GM12873 (cell line): ENCODE measurements around the gene PRR29.

Experiments used
- TF ChIP-seq, protein P1 (sequence below): IDR thresholded peaks from 2 replicates; pipeline ENCODE4 v1.5.1; 2012; ENCODE audit warnings: low read depth, mild to moderate bottlenecking, moderate library complexity, low read length, control low read depth; ENCODE audit not compliant: insufficient read depth; ENCODE audit errors: missing control alignments

PRR29 gene

DNA sequence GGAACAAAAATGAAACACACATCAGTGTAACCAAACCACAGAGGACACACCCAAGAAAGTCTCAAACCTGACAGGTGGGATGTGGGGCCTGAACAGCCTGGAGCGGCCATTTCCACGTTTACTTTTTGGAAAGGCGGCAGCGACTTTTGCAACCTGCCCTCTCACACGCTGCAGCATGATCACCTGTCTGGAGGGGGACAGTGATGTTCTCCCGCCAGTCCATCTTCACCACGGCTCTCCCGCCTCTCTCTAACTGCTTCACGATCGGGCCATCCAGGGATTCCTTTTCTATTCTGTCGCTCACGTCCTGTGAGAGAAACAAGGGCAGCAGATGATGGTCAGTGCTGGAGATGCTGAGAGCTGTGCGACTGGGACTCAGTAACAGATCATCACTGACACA lies 47.0 kb downstream of the PRR29 start:
- TF ChIP-seq, protein P1, sequence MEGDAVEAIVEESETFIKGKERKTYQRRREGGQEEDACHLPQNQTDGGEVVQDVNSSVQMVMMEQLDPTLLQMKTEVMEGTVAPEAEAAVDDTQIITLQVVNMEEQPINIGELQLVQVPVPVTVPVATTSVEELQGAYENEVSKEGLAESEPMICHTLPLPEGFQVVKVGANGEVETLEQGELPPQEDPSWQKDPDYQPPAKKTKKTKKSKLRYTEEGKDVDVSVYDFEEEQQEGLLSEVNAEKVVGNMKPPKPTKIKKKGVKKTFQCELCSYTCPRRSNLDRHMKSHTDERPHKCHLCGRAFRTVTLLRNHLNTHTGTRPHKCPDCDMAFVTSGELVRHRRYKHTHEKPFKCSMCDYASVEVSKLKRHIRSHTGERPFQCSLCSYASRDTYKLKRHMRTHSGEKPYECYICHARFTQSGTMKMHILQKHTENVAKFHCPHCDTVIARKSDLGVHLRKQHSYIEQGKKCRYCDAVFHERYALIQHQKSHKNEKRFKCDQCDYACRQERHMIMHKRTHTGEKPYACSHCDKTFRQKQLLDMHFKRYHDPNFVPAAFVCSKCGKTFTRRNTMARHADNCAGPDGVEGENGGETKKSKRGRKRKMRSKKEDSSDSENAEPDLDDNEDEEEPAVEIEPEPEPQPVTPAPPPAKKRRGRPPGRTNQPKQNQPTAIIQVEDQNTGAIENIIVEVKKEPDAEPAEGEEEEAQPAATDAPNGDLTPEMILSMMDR, result no peak

DNA sequence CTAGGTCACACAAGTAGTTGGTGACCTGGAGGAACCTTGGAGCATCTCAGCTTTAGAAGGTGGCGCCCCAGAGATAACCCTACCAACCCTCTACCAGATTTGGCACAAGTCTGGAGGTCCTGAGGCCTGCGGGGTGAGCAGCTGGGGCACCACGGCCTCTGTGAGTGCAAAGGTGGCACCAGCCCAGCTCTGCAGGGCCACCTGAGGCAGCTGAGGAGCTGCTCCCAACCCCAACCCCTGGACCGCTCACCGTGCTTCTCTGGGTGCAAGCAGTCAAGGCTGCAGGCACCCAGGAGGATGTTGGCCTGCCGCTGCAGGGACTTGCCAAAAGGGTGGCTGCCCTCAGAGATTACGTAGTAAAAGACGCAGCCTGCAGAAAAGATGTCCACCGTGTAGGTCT lies 50.7 kb downstream of the PRR29 start:
- TF ChIP-seq, protein P1, result no peak

DNA sequence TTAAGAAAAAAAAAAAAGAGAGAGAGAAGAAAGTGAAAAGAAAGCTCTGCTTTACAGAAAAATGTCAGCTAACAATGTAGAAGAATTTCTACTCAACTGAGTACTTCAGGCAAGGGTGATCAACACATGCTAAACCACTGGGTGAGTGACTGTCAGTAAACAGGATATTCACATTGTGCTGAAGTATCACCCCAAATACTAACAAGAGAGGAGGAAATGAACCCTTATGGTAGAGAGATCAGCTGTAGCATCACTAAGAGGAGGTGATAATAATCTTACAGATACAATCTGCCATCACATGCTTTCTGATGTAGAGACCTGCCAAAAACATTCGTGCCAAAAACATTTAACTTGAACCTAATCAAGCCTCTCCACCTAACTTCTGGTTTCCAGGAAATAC lies 53.0 kb downstream of the PRR29 start:
- TF ChIP-seq, protein P1, result no peak

DNA sequence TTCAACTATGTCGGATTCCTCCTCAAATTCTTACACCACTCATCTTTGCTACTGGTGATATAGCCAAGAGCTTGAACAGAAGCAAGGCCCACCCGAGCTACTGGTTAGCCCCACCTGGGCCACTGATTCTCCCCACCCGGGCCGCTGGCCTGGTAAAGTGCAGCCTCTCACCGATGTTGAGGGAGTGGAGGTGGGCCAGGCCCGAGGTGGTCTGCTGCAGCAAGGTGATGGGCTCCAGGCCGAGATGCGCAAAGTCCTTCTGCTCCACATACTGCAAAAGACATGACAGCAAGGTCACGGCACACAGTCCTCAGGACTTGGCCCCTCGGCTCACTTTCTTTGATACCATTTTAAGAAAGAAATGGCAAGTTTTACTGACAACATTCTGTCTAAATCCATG lies 55.0 kb downstream of the PRR29 start:
- TF ChIP-seq, protein P1, result no peak
